HL-60 (cell line): ENCODE measurements around the gene SYNM.

Source experiments
- DNase-seq, 2 experiments: peaks; one replicate each; pipeline ENCODE4 v3.0.0-alpha.2; 2010 to 2020; ENCODE audit warnings: low read depth in 1 of 2, low spot score in 1 of 2
- H3K27ac ChIP-seq: fragments of 250-450 bp; sonication (Bioruptor Pico); replicated peaks from 2 replicates; pipeline ENCODE4 v1.5.1; 2020; ENCODE audit warnings: mild to moderate bottlenecking, moderate library complexity
- H3K27me3 ChIP-seq: fragments of 250-450 bp; sonication (Bioruptor Pico); 2 replicates; pipeline ENCODE4 v1.5.1; 2021; ENCODE audit warnings: mild to moderate bottlenecking, moderate library complexity; ENCODE audit not compliant: insufficient read depth, poor library complexity, severe bottlenecking
- H3K4me3 ChIP-seq: replicated peaks from 2 replicates; pipeline ENCODE4 v1.5.1; 2011; ENCODE audit warnings: mild to moderate bottlenecking, control low read depth, low read length; ENCODE audit not compliant: insufficient read depth
- GABPA ChIP-seq: IDR thresholded peaks from 2 replicates; pipeline ENCODE4 v1.6.1; 2012; ENCODE audit warnings: low read depth
- POLR2AphosphoS5 ChIP-seq: IDR thresholded peaks from 2 replicates; pipeline ENCODE4 v1.6.1; 2012; ENCODE audit warnings: low read depth
- SPI1 ChIP-seq: IDR thresholded peaks from 2 replicates; pipeline ENCODE4 v1.6.1; 2012; ENCODE audit warnings: low read depth, mild to moderate bottlenecking, borderline replicate concordance
- TF ChIP-seq, protein P1 (sequence below): IDR thresholded peaks from 2 replicates; pipeline ENCODE4 v1.6.1; 2012; ENCODE audit warnings: low read depth; ENCODE audit not compliant: insufficient replicate concordance
- TF ChIP-seq, protein P2 (sequence below): IDR thresholded peaks from one replicate; pipeline ENCODE4 v1.5.1; 2011; ENCODE audit warnings: low read length, control low read depth, inconsistent platforms; ENCODE audit not compliant: insufficient read depth

Gene SYNM

DNA sequence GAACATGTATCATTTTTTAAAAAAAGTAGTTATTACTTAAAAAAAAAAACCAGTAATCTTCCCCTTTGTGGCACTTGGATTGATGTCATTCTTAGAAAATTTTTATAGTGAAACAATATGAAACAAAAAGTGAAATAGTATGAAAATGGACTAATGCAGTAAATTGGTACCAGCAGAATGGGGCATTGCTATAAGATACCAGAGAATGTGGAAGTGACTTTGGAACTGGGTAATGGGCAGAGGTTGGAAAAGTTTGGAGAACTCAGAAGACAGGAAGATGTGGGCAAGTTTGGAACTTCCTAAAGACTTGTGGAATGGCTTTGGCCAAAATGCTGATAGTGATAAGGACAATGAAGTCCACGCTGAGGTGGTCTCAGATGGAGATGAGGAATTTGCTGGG is 77.9 kb downstream of the SYNM start:
- Histone ChIP-seq H3K27me3 (no peaks in the 10 kb centered on the region), H3K4me3 (no peak overlapping the region), H3K27ac (no peak overlapping the region)
- no peak for DNase-seq
- TF ChIP-seq POLR2AphosphoS5, result no peak
- TF ChIP-seq, protein P1, sequence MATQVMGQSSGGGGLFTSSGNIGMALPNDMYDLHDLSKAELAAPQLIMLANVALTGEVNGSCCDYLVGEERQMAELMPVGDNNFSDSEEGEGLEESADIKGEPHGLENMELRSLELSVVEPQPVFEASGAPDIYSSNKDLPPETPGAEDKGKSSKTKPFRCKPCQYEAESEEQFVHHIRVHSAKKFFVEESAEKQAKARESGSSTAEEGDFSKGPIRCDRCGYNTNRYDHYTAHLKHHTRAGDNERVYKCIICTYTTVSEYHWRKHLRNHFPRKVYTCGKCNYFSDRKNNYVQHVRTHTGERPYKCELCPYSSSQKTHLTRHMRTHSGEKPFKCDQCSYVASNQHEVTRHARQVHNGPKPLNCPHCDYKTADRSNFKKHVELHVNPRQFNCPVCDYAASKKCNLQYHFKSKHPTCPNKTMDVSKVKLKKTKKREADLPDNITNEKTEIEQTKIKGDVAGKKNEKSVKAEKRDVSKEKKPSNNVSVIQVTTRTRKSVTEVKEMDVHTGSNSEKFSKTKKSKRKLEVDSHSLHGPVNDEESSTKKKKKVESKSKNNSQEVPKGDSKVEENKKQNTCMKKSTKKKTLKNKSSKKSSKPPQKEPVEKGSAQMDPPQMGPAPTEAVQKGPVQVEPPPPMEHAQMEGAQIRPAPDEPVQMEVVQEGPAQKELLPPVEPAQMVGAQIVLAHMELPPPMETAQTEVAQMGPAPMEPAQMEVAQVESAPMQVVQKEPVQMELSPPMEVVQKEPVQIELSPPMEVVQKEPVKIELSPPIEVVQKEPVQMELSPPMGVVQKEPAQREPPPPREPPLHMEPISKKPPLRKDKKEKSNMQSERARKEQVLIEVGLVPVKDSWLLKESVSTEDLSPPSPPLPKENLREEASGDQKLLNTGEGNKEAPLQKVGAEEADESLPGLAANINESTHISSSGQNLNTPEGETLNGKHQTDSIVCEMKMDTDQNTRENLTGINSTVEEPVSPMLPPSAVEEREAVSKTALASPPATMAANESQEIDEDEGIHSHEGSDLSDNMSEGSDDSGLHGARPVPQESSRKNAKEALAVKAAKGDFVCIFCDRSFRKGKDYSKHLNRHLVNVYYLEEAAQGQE, result no peak
- TF ChIP-seq SPI1, result no peak
- TF ChIP-seq, protein P2, sequence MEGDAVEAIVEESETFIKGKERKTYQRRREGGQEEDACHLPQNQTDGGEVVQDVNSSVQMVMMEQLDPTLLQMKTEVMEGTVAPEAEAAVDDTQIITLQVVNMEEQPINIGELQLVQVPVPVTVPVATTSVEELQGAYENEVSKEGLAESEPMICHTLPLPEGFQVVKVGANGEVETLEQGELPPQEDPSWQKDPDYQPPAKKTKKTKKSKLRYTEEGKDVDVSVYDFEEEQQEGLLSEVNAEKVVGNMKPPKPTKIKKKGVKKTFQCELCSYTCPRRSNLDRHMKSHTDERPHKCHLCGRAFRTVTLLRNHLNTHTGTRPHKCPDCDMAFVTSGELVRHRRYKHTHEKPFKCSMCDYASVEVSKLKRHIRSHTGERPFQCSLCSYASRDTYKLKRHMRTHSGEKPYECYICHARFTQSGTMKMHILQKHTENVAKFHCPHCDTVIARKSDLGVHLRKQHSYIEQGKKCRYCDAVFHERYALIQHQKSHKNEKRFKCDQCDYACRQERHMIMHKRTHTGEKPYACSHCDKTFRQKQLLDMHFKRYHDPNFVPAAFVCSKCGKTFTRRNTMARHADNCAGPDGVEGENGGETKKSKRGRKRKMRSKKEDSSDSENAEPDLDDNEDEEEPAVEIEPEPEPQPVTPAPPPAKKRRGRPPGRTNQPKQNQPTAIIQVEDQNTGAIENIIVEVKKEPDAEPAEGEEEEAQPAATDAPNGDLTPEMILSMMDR, result no peak
- TF ChIP-seq GABPA, result no peak
